HCT116 (cell line): ENCODE data around the gene DDX24. TPM values are rescaled to one million over a fixed set of nuclear protein-coding genes. Genes with fewer than 3 reads are reported as not detected.

Source experiments
- ATAC-seq: fragments of 200-7000 bp; cut with Tn5 transposase; 2 replicates; pipeline ENCODE4 v1.9.1; 2020; ENCODE audit warnings: mild to moderate bottlenecking, moderate library complexity
- BruUV-seq: library from RNA; stranded (reverse); fragments of 400-500 nt; replicated peaks from 2 replicates; lab custom pipeline; 2021; lab: Mats Ljungman, UMichigan
- CTCF ChIA-PET: fragments of 300-600 bp; sonication (Branson Sonifier 250); formaldehyde crosslinking; loops from one replicate; lab custom pipeline; 2021; ENCODE audit warnings: antibody characterized with exemption; lab: Charles Lee
- POLR2A ChIA-PET: fragments of 300-600, 350-600 bp; sonication (Branson Sonifier 250); formaldehyde crosslinking; loops from one replicate; lab custom pipeline; 2021; ENCODE audit warnings: antibody characterized with exemption; lab: Charles Lee
- RAD21 ChIA-PET, 2 experiments: fragments of 300-600 bp; sonication (Branson Sonifier 250); formaldehyde crosslinking; loops; one replicate each; lab custom pipeline; 2023; ENCODE audit warnings: low total read pairs in 2 of 2; ENCODE audit not compliant: uncharacterized antibody in 2 of 2, unreplicated experiment in 2 of 2, low non-redundant PET in 1 of 2; lab: Charles Lee
- DNase-seq: peaks from one replicate; pipeline ENCODE4 v3.0.0-alpha.2; 2010; ENCODE audit warnings: low read depth, low spot score
- H2AFZ ChIP-seq: fragments of 200-600 bp; shearing (Covaris generic), sonication (generic); 2 replicates; pipeline ENCODE4 v1.6.1; 2017; ENCODE audit warnings: low read depth, mixed run types, mixed read lengths, antibody characterized with exemption, low read length; ENCODE audit not compliant: poor library complexity, severe bottlenecking
- H3K27ac ChIP-seq: 2 replicates; pipeline ENCODE4 v1.5.1; 2012; ENCODE audit warnings: low read depth, low read length
- H3K27me3 ChIP-seq: fragments of 200-600 bp; sonication (generic); 2 replicates; pipeline ENCODE4 v1.6.1; 2016; ENCODE audit warnings: mixed run types, low read length, mixed read lengths; ENCODE audit not compliant: insufficient read depth
- H3K36me3 ChIP-seq, 2 experiments: fragments of 200-500 bp in 1 of 2; fragments of 200-600 bp in 1 of 2; sonication (Bioruptor generic) in 1 of 2; sonication (generic) in 1 of 2; 2 replicates each; pipeline versions ENCODE4 v1.5.1 to v1.6.1; 2014 to 2016; ENCODE audit warnings: low read length in 2 of 2, inconsistent platforms in 1 of 2, mixed read lengths in 1 of 2, mixed run types in 1 of 2; ENCODE audit not compliant: insufficient read depth in 2 of 2, control insufficient read depth in 1 of 2
- H3K4me1 ChIP-seq, 2 experiments: fragments of 200-600 bp in 1 of 2; sonication (generic) in 1 of 2; 2 replicates each; pipeline versions ENCODE4 v1.5.1 to v1.6.1; 2012 to 2017; ENCODE audit warnings: low read length in 2 of 2, inconsistent platforms in 1 of 2, mild to moderate bottlenecking in 1 of 2, mixed read lengths in 1 of 2, mixed run types in 1 of 2, moderate library complexity in 1 of 2; ENCODE audit not compliant: insufficient read depth in 2 of 2, control insufficient read depth in 1 of 2
- H3K4me2 ChIP-seq: fragments of 200-600 bp; sonication (generic); 2 replicates; pipeline ENCODE4 v1.6.1; 2017; ENCODE audit warnings: mixed run types, low read length, mixed read lengths
- H3K4me3 ChIP-seq, 2 experiments: fragments of 200-600 bp in 1 of 2; sonication (generic) in 1 of 2; replicated peaks in 1 of 2; 2 replicates each; pipeline ENCODE4 v1.5.1; 2011 to 2016; ENCODE audit warnings: low read length in 2 of 2, control low read depth in 1 of 2, low read depth in 1 of 2, mild to moderate bottlenecking in 1 of 2, mixed read lengths in 1 of 2, mixed run types in 1 of 2
- H3K79me2 ChIP-seq: fragments of 200-600 bp; sonication (generic); 2 replicates; pipeline ENCODE4 v1.6.1; 2017; ENCODE audit warnings: mild to moderate bottlenecking, mixed run types, low read length, moderate library complexity, mixed read lengths; ENCODE audit not compliant: insufficient read depth
- H3K9ac ChIP-seq: fragments of 200-600 bp; sonication (generic); 2 replicates; pipeline ENCODE4 v1.6.1; 2016; ENCODE audit warnings: low read length, mixed read lengths
- H3K9me2 ChIP-seq: fragments of 200-600 bp; sonication (generic), shearing (Covaris generic); 2 replicates; pipeline ENCODE4 v1.6.1; 2017; ENCODE audit warnings: mixed run types, mild to moderate bottlenecking, moderate library complexity; ENCODE audit not compliant: insufficient read depth
- H3K9me3 ChIP-seq, 2 experiments: fragments of 200-500 bp in 1 of 2; fragments of 200-600 bp in 1 of 2; sonication (Bioruptor generic) in 1 of 2; sonication (generic) in 1 of 2; 2 replicates each; pipeline ENCODE4 v1.6.1; 2014 to 2017; ENCODE audit warnings: low read length in 2 of 2, mixed read lengths in 2 of 2, inconsistent platforms in 1 of 2, low read depth in 1 of 2, mild to moderate bottlenecking in 1 of 2, mixed run types in 1 of 2, moderate library complexity in 1 of 2; ENCODE audit not compliant: control insufficient read depth in 1 of 2, insufficient read depth in 1 of 2
- H4K20me1 ChIP-seq: fragments of 200-600 bp; sonication (generic), shearing (Covaris generic); 2 replicates; pipeline ENCODE4 v1.6.1; 2017; ENCODE audit warnings: mixed run types, mild to moderate bottlenecking, moderate library complexity; ENCODE audit not compliant: insufficient read depth
- ATF3 ChIP-seq: IDR thresholded peaks from 2 replicates; pipeline ENCODE4 v1.6.1; 2012
- CEBPB ChIP-seq: IDR thresholded peaks from 2 replicates; pipeline ENCODE4 v1.6.1; 2012; ENCODE audit warnings: low read depth
- EGR1 ChIP-seq: IDR thresholded peaks from 2 replicates; pipeline ENCODE4 v1.6.1; 2012; ENCODE audit warnings: low read depth
- EZH2phosphoT487 ChIP-seq: fragments of 200-600 bp; IDR thresholded peaks from 2 replicates; pipeline ENCODE4 v1.6.1; 2018; ENCODE audit warnings: antibody characterized with exemption, borderline replicate concordance
- FOSL1 ChIP-seq: IDR thresholded peaks from 2 replicates; pipeline ENCODE4 v1.6.1; 2012; ENCODE audit warnings: low read depth
- JUND ChIP-seq: IDR thresholded peaks from 2 replicates; pipeline ENCODE4 v1.6.1; 2012
- POLR2A ChIP-seq: IDR thresholded peaks from 2 replicates; pipeline ENCODE4 v1.7.0; 2011; ENCODE audit warnings: borderline replicate concordance; ENCODE audit not compliant: insufficient read depth, insufficient read length; ENCODE audit errors: extremely low read depth
- RAD21 ChIP-seq: IDR thresholded peaks from 2 replicates; pipeline ENCODE4 v1.6.1; 2012; ENCODE audit warnings: low read depth, mild to moderate bottlenecking
- REST ChIP-seq: IDR thresholded peaks from 2 replicates; pipeline ENCODE4 v1.6.1; 2012; ENCODE audit warnings: low read depth
- SP1 ChIP-seq: IDR thresholded peaks from 2 replicates; pipeline ENCODE4 v1.6.1; 2012; ENCODE audit warnings: low read depth
- SRF ChIP-seq: IDR thresholded peaks from 2 replicates; pipeline ENCODE4 v1.6.1; 2012; ENCODE audit warnings: low read depth
- TCF7L2 ChIP-seq: IDR thresholded peaks from 2 replicates; pipeline ENCODE4 v1.7.0; 2011; ENCODE audit warnings: borderline replicate concordance, inconsistent platforms; ENCODE audit not compliant: insufficient read depth, insufficient read length; ENCODE audit errors: extremely low read depth
- YY1 ChIP-seq: IDR thresholded peaks from 2 replicates; pipeline ENCODE4 v1.6.1; 2011; ENCODE audit warnings: low read length, low read depth, moderate library complexity, mild to moderate bottlenecking; ENCODE audit not compliant: insufficient replicate concordance; ENCODE audit errors: extremely low read depth
- ZBTB33 ChIP-seq: IDR thresholded peaks from 2 replicates; pipeline ENCODE4 v1.6.1; 2011; ENCODE audit warnings: mild to moderate bottlenecking, low read length, moderate library complexity; ENCODE audit not compliant: insufficient replicate concordance; ENCODE audit errors: extremely low read depth
- ZFX ChIP-seq: fragments of 450-650 bp; IDR thresholded peaks from 2 replicates; pipeline ENCODE4 v1.6.1; 2017
- intact Hi-C: fragments of 100-400 bp; cut with micrococcal nuclease; formaldehyde crosslinking; loops from 2 replicates; pipeline ENCODE4 v1.10.0; 2022
- total RNA-seq: library from RNA; stranded (reverse); gene quantifications from one replicate; pipeline ENCODE4 v1.2.1, GENCODE V29; 2021; ENCODE audit not compliant: unreplicated experiment

DDX24 gene
- total RNA-seq, 1 experiment from 2014 or later = 169 TPM

GRCh38 chr14:94114589-94115057, 33.6 kb upstream of the DDX24 start (continued):
- TF ChIP-seq ATF3 = no peak
- no peak for TF ChIP-seq ZFX
- TF ChIP-seq SRF = no peak
- no peak for TF ChIP-seq TCF7L2

- TF ChIP-seq ATF3 (no peak), SRF (no peak), EGR1 (no peak), CEBPB (no peak), REST (no peak), SP1 (no peak), RAD21 (no peak), POLR2A (no peak), EZH2phosphoT487 (no peak), YY1 (no peak), FOSL1 (no peak), ZBTB33 (no peak), JUND (no peak)
- ATAC-seq (no peak), DNase-seq (no peak)
- POLR2A ChIA-PET = no interaction called here
- peaks cover 0 to 18% of the 10 kb centered on the region in 2 experiments; a peak in 1 of 4 replicates for H3K4me1 ChIP-seq
- no peaks in the 10 kb centered on the region for H3K9me2 ChIP-seq
- H3K4me2 ChIP-seq = no peak overlapping the region
- BruUV-seq = no TSS peak
- intact Hi-C loops = no loop called here
- CTCF ChIA-PET = no interaction called here
- H4K20me1 ChIP-seq = no peaks in the 10 kb centered on the region
- no peaks in the 10 kb centered on the region for H3K36me3 ChIP-seq
- H3K9ac ChIP-seq = no peak overlapping the region
- no peak overlapping the region for H2AFZ ChIP-seq
- no peaks in the 10 kb centered on the region for H3K79me2 ChIP-seq
- RAD21 ChIA-PET = no interaction called here
- no peak overlapping the region for H3K4me3 ChIP-seq
- peaks cover 0 to 1% of the 10 kb centered on the region in 2 experiments; a peak in 2 of 4 replicates for H3K9me3 ChIP-seq
- H3K27ac ChIP-seq = no peak overlapping the region
- H3K27me3 ChIP-seq = peaks cover 1% of the 10 kb centered on the region; the same call in 1 of the 2 replicates
Observed at GRCh38 chr14:94113908-94114588, 33.0 kb upstream of the DDX24 start.
